HG02571 (cell line): ENCODE results near the gene ZKSCAN5.
A peak's percentile ranks its signal among the peaks of the same experiment; 100 is the strongest.
"Not testable (repeated sequence)": the region's sequence is repeated elsewhere in the genome, so short reads cannot be mapped to it uniquely, and the experiment has no call there.

ENCODE experiments used
- ATAC-seq: cut with Tn5 transposase; IDR thresholded peaks from one replicate; pipeline ENCODE4 v1.9.1; 2021; ENCODE audit warnings: mild to moderate bottlenecking, moderate library complexity; ENCODE audit not compliant: unreplicated experiment

The ZKSCAN5 gene

GRCh38 chr7:99551767-99552463 lies 47.5 kb downstream of the ZKSCAN5 start, which contains the start of gene FAM200A:
Gene FAM200A (minus strand): TSS chr7:99552114. CDS start chr7:99548407, 3,707 bp downstream.
- peak; percentile 93 for ATAC-seq

- ATAC-seq, result no peak
These were observed 48.6 kb downstream of the ZKSCAN5 start for GRCh38 chr7:99553039-99553438.

- no peak for ATAC-seq
These were observed 50.5 kb downstream of the ZKSCAN5 start for GRCh38 chr7:99554939-99555338.

GRCh38 chr7:99557196-99557607 lies 52.7 kb downstream of the ZKSCAN5 start:
- no peak for ATAC-seq

DNA sequence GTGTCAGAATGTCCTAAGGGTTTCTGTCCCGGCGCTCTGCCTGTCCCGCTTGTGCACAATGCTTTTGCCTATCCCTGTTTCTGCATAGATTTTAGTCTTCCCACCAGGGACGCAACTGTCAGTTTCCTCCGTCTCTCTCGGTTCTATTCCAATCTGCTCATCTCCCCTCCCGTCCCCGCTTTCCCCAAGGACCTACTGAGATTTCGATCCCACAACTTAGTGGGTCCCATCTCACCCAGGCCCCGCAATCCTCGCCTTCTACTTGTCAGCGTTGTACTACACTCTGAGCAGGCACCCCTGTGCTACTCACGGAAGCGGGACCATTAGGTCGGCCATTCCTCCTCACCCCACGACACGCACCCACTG lies 53.5 kb downstream of the ZKSCAN5 start:
- peak; percentile 41 for ATAC-seq

DNA sequence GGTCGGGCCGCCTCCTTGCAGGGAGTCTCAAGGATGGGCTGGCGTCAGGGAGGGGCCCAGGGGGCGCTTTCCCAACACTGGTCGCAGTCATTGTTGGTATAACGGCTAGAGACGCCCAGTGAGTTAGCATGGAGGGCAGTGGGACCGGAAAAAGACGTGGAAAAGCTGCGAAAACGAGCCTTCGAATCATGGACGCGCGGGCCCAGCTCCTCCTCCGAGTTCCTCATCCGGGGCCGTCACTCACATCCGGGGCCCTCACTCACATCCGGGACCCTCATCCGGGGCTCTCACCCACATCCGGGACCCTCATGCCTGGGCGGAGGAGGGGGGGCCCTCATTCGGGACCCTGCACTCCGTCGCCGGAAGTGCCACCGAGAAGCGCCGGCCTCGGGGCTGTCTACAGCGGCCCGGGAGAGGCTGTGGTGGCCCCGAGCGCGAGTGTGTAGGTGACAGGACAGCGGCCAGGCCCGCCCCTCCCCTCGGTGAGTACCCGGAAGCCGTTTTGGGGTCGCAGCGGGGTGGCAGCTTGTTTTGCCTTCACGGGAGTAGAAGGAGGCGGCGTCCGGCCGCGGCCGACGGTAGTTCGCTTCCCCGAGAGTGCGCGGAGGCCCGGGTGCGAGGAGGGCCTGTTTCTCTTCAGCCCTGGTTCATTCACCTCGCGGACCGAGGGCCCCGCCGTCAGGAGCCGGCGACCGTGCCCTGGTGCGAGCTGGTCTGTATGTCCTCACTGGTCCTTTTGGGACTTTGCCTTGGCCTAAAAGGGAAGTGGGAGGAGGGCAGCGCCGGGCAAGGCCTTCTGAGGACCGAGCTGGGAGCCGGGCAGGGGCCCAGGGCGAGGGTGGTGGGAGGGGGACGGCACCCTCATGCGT lies 54.1 kb downstream of the ZKSCAN5 start, which contains the start of gene ZNF655:
Gene ZNF655 (plus strand): TSS at position 337 of the 869 bp plus-strand sequence. CDS start 1,918 bp downstream, outside the sequence.
- ATAC-seq, result peak; percentile 87

GRCh38 chr7:99559175-99559915 lies 54.9 kb downstream of the ZKSCAN5 start:
- no peak for ATAC-seq

GRCh38 chr7:99560834-99561736 lies 56.6 kb downstream of the ZKSCAN5 start:
- no peak for ATAC-seq

- no peak for ATAC-seq
These were observed 57.2 kb downstream of the ZKSCAN5 start for GRCh38 chr7:99561737-99562051.

- ATAC-seq, result no peak
These were observed 57.8 kb downstream of the ZKSCAN5 start for GRCh38 chr7:99562114-99562784.

GRCh38 chr7:99562832-99563231 lies 58.4 kb downstream of the ZKSCAN5 start:
- no peak for ATAC-seq

GRCh38 chr7:99563650-99564049 lies 59.2 kb downstream of the ZKSCAN5 start:
- ATAC-seq, result no peak

DNA sequence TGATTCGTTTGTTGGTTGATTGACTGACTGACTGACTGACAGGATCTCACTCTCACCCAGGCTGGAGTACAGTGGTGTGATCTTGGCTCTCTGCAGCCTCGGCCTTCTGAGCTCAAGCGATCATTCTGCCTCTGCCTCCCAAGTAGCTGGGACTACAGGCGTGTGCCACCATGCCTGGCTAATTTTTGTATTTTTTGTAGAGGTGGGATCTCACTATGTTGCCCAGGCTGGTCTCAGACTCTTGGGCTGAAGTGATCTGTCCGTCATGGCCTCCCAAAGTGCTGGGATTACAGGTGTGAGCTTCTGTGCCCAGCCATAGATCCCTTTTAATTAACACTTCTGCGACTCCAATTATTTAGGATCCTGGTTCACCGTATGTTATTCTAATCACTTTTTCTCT lies 64.3 kb downstream of the ZKSCAN5 start:
- ATAC-seq, result not testable (repeated sequence)

GRCh38 chr7:99571768-99572167 lies 67.3 kb downstream of the ZKSCAN5 start:
- no peak for ATAC-seq

DNA sequence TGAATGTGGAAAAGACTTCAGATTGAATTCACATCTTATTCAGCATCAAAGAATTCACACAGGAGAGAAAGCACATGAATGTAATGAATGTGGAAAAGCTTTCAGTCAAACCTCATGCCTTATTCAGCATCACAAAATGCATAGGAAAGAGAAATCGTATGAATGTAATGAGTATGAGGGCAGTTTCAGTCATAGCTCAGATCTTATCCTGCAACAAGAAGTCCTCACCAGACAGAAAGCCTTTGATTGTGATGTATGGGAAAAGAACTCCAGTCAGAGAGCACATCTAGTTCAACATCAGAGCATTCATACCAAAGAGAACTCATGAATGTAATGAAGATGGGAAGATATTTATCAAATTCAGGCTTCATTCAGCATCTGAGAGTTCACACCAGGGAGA lies 68.8 kb downstream of the ZKSCAN5 start:
- ATAC-seq, result no peak

- ATAC-seq, result no peak
These were observed 71.8 kb downstream of the ZKSCAN5 start for GRCh38 chr7:99576251-99576650.

DNA sequence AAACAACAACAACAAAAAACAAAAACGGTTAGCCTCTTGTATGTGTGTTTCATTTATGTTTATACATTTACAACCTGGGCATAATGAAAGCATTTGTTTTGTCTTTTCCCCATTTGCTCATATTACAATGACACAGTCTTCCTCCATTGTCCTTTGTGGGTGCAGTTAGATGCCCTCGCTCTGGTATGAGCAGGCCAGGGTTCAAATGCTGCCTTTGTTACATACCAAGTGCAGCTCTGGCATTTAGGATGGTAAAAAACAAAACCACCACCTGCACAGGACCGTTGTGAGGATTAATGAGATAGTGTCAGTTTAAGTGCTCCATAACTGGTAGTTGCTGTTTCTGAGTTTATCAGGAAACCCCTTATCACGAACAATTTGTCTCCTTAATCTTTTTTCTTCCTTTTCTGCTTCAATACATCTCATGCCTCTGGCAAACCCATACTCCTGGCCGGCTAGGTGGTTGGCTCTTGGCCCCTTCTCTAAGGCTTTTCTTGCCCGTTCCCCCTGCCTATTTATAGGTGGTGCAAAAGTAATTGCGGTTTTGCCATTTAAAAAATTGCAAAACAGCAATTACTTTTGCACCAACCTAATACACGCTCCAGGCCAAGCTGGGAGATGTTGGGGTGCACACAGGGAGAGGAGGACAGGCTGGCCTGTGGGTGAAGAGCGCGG lies 75.0 kb downstream of the ZKSCAN5 start:
- ATAC-seq, result no peak

GRCh38 chr7:99579956-99580777 lies 75.7 kb downstream of the ZKSCAN5 start:
- ATAC-seq, result no peak
